ENCODE results near the gene OBSCN. TPM values are rescaled to one million over a fixed set of nuclear protein-coding genes. Genes with fewer than 3 reads are reported as not detected.
A peak's percentile ranks its signal among the peaks of the same experiment; 100 is the strongest.
"Not testable (repeated sequence)": the region's sequence is repeated elsewhere in the genome, so short reads cannot be mapped to it uniquely, and the experiment has no call there.

Gene OBSCN
- total RNA-seq, 1 experiment from 2014 or later: 5.6 TPM

DNA sequence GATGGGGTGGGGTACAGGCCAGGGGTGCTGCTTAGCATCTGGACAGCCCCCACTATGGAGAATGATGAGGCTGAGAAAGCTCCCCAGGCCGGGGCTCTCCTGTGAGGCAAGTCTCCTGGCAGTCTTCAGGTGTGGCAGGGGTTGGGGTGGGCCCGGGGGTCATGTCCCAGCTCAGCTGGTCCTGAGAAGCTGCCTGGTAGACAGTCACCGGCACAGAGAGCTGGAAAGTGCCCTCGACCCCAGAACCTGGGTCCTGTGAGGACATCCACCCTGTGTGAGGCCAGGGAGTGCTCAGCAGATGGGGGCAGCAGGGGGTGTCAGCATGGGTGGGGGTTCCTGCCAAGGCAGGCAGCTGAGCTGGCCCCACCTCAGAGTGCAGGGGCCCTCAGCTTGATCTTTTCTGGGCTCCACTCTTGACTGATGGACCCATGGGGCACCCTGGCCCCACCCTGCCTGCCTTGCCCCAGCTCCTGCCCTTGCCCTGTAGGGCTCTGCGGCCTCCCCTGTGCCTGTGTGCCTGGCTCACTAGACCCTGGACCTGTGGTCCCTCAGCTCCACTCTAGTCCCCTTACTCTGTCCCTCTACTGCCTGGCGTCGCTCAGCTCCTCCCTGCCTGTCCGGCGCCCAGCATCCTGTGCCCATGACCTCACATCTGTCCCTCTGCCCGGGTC, 36.5 kb upstream of the OBSCN start:
- no peak overlapping the region for H3K4me3 ChIP-seq (ENCODE audit: low read depth, low read length)
- H3K27me3 ChIP-seq (replicated peaks; ENCODE audit: control insufficient read depth, insufficient read depth, low read length): no peaks in the 10 kb centered on the region
- POLR2A ChIA-PET: no interaction called here
- peak overlapping the region; percentile 39 for H3K27ac Mint-ChIP-seq (ENCODE audit: unreplicated experiment)
- peaks cover 13% of the 10 kb centered on the region for H3K36me3 Mint-ChIP-seq (ENCODE audit: insufficient read depth, unreplicated experiment)
- TF ChIP-seq, protein P1, sequence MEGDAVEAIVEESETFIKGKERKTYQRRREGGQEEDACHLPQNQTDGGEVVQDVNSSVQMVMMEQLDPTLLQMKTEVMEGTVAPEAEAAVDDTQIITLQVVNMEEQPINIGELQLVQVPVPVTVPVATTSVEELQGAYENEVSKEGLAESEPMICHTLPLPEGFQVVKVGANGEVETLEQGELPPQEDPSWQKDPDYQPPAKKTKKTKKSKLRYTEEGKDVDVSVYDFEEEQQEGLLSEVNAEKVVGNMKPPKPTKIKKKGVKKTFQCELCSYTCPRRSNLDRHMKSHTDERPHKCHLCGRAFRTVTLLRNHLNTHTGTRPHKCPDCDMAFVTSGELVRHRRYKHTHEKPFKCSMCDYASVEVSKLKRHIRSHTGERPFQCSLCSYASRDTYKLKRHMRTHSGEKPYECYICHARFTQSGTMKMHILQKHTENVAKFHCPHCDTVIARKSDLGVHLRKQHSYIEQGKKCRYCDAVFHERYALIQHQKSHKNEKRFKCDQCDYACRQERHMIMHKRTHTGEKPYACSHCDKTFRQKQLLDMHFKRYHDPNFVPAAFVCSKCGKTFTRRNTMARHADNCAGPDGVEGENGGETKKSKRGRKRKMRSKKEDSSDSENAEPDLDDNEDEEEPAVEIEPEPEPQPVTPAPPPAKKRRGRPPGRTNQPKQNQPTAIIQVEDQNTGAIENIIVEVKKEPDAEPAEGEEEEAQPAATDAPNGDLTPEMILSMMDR (IDR thresholded peaks at IDR 0.05; ENCODE audit: insufficient read depth in 1 of 2, low read depth in 1 of 2, low read length in 1 of 2, severe bottlenecking in 1 of 2, unreplicated experiment in 1 of 2): no peak
- no TSS peak for BruUV-seq (replicated peaks)
- DNase-seq: no peak
- H3K4me1 ChIP-seq: no peaks in the 10 kb centered on the region
- H3K36me3 ChIP-seq (ENCODE audit: control insufficient read depth, insufficient read depth, low read length): no peaks in the 10 kb centered on the region
- no peaks in the 10 kb centered on the region for H3K9me3 Mint-ChIP-seq (ENCODE audit: unreplicated experiment)
- intact Hi-C loops (cut with micrococcal nuclease; ENCODE audit: unreplicated experiment): no loop called here
- H3K9me3 ChIP-seq: peaks cover 9% of the 10 kb centered on the region
- CTCF ChIA-PET: interaction anchor here (0.6 kb wide), 2 partner anchors 9 to 1230 kb away, joined by 3 to 6 read pairs; no protein-coding TSS in a partner anchor
- no peaks in the 10 kb centered on the region for H3K4me1 Mint-ChIP-seq (ENCODE audit: low read depth, unreplicated experiment)
- no peaks in the 10 kb centered on the region for H3K27me3 Mint-ChIP-seq (ENCODE audit: insufficient read depth, unreplicated experiment)
- no peak overlapping the region for H3K4me3 Mint-ChIP-seq (ENCODE audit: unreplicated experiment)

DNA sequence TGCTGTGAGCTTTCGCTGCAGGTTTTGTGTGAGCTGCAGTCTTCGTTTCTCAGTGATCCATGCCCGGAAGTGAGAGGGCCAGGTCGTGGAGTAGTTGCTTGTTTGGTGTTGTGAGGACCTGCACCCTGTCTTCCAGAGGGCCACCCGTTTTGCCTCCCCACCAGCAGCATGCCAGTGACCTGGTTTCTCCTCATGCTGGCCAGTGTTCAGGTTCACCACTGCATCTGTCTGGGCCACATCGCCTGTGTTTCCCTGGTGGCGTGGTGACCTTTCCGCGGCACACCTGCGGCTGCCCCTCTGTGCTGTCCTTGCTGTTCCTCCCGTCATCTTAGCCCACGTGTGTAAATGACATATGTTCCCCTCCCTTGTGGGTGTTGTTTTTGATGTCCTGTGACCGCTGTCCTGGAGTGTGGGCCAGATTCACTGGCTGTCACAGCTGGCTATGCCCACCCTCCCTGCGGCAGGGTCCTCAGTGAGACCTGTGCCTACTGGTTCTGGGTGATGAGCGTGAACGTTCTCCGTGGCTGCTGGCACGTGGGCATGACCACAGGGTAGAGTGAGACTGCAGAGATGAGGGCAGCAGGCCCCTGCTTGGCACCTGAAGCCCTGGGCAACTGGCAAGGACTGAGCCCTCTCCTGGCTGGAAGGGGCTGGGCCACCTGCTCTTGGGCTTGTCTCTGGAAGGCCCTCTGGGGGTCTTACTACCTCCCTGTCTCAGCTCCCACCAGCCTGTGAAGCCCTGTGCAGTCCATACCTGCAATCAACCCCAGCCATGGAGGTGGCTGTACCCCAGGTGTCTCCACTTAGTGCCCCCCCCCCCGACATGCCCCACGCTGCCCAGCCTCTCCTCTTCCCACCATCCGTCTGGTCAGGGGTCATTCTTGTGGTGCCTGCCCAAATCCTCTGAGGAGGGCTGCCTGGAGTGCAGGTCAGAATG, 35.0 kb upstream of the OBSCN start:
- H3K27ac Mint-ChIP-seq (ENCODE audit: unreplicated experiment): no peak overlapping the region
- H3K27me3 Mint-ChIP-seq (ENCODE audit: insufficient read depth, unreplicated experiment): no peaks in the 10 kb centered on the region
- H3K4me1 Mint-ChIP-seq (ENCODE audit: low read depth, unreplicated experiment): no peaks in the 10 kb centered on the region
- no peak for DNase-seq
- Histone ChIP-seq H3K27me3 (replicated peaks; ENCODE audit: control insufficient read depth, insufficient read depth, low read length) (no peaks in the 10 kb centered on the region), H3K36me3 (ENCODE audit: control insufficient read depth, insufficient read depth, low read length) (no peaks in the 10 kb centered on the region), H3K4me3 (ENCODE audit: low read depth, low read length) (no peak overlapping the region), H3K9me3 (peaks cover 9% of the 10 kb centered on the region), H3K4me1 (no peaks in the 10 kb centered on the region)
- ChIA-PET CTCF (no interaction called here), POLR2A (no interaction called here)
- H3K4me3 Mint-ChIP-seq (ENCODE audit: unreplicated experiment): no peak overlapping the region
- no TSS peak for BruUV-seq (replicated peaks)
- H3K9me3 Mint-ChIP-seq (ENCODE audit: unreplicated experiment): no peaks in the 10 kb centered on the region
- H3K36me3 Mint-ChIP-seq (ENCODE audit: insufficient read depth, unreplicated experiment): peaks cover 16% of the 10 kb centered on the region
- intact Hi-C loops (cut with micrococcal nuclease; ENCODE audit: unreplicated experiment): no loop called here
- TF ChIP-seq, protein P1 (IDR thresholded peaks at IDR 0.05; ENCODE audit: insufficient read depth in 1 of 2, low read depth in 1 of 2, low read length in 1 of 2, severe bottlenecking in 1 of 2, unreplicated experiment in 1 of 2): no peak

DNA sequence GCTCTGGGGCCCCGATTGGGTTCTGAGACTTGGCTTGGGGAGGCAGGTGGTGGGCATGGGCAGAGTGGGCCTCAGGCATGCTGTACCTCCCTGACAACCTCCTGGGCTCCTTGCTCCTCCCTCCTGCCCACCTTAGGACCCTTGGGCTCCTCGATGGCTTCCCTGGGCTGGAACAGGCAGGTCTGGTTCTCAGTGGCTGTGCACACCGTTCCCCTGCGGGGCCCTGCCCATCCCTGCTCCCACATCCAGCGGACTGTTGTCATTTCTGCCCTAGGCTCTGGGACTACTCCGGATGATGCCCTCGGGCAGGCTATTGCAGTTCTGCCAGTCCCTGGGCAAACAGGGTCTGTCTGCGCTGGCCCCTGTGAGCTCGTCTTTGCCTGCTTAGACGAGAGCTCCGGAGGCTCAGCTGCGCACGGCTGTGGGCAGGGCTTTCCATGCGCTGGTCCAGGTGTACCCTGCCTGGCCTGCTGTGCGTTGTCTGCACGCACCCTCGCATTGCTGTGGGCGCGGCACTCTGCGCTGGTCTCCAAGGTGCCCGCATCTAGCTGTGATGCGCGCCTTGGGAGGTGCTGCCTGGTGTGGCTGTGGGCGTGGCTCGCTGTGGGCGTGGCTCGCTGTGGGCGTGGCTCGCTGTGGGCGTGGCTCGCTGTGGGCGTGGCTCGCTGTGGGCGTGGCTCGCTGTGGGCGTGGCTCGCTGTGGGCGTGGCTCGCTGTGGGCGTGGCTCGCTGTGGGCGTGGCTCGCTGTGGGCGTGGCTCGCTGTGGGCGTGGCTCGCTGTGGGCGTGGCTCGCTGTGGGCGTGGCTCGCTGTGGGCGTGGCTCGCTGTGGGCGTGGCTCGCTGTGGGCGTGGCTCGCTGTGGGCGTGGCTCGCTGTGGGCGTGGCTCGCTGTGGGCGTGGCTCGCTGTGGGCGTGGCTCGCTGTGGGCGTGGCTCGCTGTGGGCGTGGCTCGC, 34.0 kb upstream of the OBSCN start:
- H3K4me1 Mint-ChIP-seq (ENCODE audit: low read depth, unreplicated experiment); DNase-seq; H3K27me3 ChIP-seq (replicated peaks; ENCODE audit: control insufficient read depth, insufficient read depth, low read length); H3K4me3 Mint-ChIP-seq (ENCODE audit: unreplicated experiment); H3K36me3 ChIP-seq (ENCODE audit: control insufficient read depth, insufficient read depth, low read length); H3K9me3 ChIP-seq; intact Hi-C loops (cut with micrococcal nuclease; ENCODE audit: unreplicated experiment); H3K27me3 Mint-ChIP-seq (ENCODE audit: insufficient read depth, unreplicated experiment); H3K4me1 ChIP-seq; H3K27ac Mint-ChIP-seq (ENCODE audit: unreplicated experiment); POLR2A ChIA-PET; CTCF ChIA-PET; H3K9me3 Mint-ChIP-seq (ENCODE audit: unreplicated experiment); BruUV-seq (replicated peaks); H3K4me3 ChIP-seq (ENCODE audit: low read depth, low read length): not testable (repeated sequence)
- H3K36me3 Mint-ChIP-seq (ENCODE audit: insufficient read depth, unreplicated experiment): peaks cover 18% of the 10 kb centered on the region
